Astrocyte (in vitro differentiated cells and primary cell): ENCODE data around the gene DOK7. TPM values are rescaled to one million over a fixed set of nuclear protein-coding genes. Genes with fewer than 3 reads are reported as not detected.

Source experiments
- DNase-seq: peaks from one replicate; pipeline ENCODE4 v3.0.0-alpha.2; 2010; ENCODE audit warnings: low read depth
- FAIRE-seq: peaks from 2 replicates; lab custom pipeline; 2011; peaks lifted over from hg19 to GRCh38; lab: Jason Lieb, UNC
- H2AFZ ChIP-seq: 2 replicates; pipeline ENCODE4 v1.6.0; 2012; ENCODE audit warnings: low read depth, low read length, inconsistent platforms
- H3K27ac ChIP-seq: 2 replicates; pipeline ENCODE4 v1.5.1; 2011; ENCODE audit warnings: low read depth, low read length, inconsistent platforms
- H3K27me3 ChIP-seq: 2 replicates; pipeline ENCODE4 v1.6.0; 2011; ENCODE audit warnings: low read length, inconsistent platforms; ENCODE audit not compliant: insufficient read depth
- H3K36me3 ChIP-seq: 2 replicates; pipeline ENCODE4 v1.5.1; 2011; ENCODE audit warnings: low read length, inconsistent platforms; ENCODE audit not compliant: insufficient read depth
- H3K4me1 ChIP-seq: 2 replicates; pipeline ENCODE4 v1.5.1; 2011; ENCODE audit warnings: low read length, inconsistent platforms; ENCODE audit not compliant: insufficient read depth
- H3K4me2 ChIP-seq: 2 replicates; pipeline ENCODE4 v1.6.0; 2012; ENCODE audit warnings: low read length, inconsistent platforms
- H3K4me3 ChIP-seq: 2 replicates; pipeline ENCODE4 v1.5.1; 2011; ENCODE audit warnings: low read depth, mild to moderate bottlenecking, low read length, inconsistent platforms; ENCODE audit not compliant: insufficient read depth
- H3K79me2 ChIP-seq: 2 replicates; pipeline ENCODE4 v1.6.0; 2012; ENCODE audit warnings: mild to moderate bottlenecking, low read length, inconsistent platforms; ENCODE audit not compliant: insufficient read depth
- H3K9ac ChIP-seq: 2 replicates; pipeline ENCODE4 v1.6.0; 2012; ENCODE audit warnings: mild to moderate bottlenecking, low read length, inconsistent platforms
- H3K9me3 ChIP-seq: 2 replicates; pipeline ENCODE4 v1.5.1; 2012; ENCODE audit warnings: low read depth, mild to moderate bottlenecking, low read length, inconsistent platforms; ENCODE audit not compliant: insufficient read depth
- H4K20me1 ChIP-seq: 2 replicates; pipeline ENCODE4 v1.6.0; 2012; ENCODE audit warnings: low read length, inconsistent platforms; ENCODE audit not compliant: insufficient read depth
- H3K27ac Mint-ChIP-seq: one replicate; pipeline ENCODE4 v1.8.0; 2021; ENCODE audit warnings: mild to moderate bottlenecking, mixed read lengths; ENCODE audit not compliant: unreplicated experiment
- H3K27me3 Mint-ChIP-seq: one replicate; pipeline ENCODE4 v1.8.0; 2021; ENCODE audit warnings: low read depth, mixed read lengths; ENCODE audit not compliant: unreplicated experiment
- H3K36me3 Mint-ChIP-seq: one replicate; pipeline ENCODE4 v1.8.0; 2021; ENCODE audit warnings: low read depth, mixed read lengths; ENCODE audit not compliant: unreplicated experiment
- H3K4me1 Mint-ChIP-seq: one replicate; pipeline ENCODE4 v1.8.0; 2021; ENCODE audit warnings: low read depth, mixed read lengths; ENCODE audit not compliant: unreplicated experiment
- H3K4me3 Mint-ChIP-seq: one replicate; pipeline ENCODE4 v1.8.0; 2021; ENCODE audit warnings: mild to moderate bottlenecking, moderate library complexity, mixed read lengths; ENCODE audit not compliant: unreplicated experiment
- H3K9me3 Mint-ChIP-seq: one replicate; pipeline ENCODE4 v1.8.0; 2021; ENCODE audit warnings: mild to moderate bottlenecking, mixed read lengths; ENCODE audit not compliant: unreplicated experiment
- EZH2 ChIP-seq: IDR thresholded peaks from 2 replicates; pipeline ENCODE4 v1.6.1; 2012; ENCODE audit warnings: mild to moderate bottlenecking, low read length, inconsistent platforms; ENCODE audit not compliant: insufficient read depth
- total RNA-seq: library from RNA; stranded (reverse); gene quantifications from 2 replicates; pipeline ENCODE4 v1.2.1, GENCODE V29; 2021
- TF ChIP-seq, protein P1 (sequence below): IDR thresholded peaks from 2 replicates; pipeline ENCODE4 v1.5.1; 2011; ENCODE audit warnings: low read depth, mild to moderate bottlenecking, inconsistent platforms, low read length, moderate library complexity; ENCODE audit not compliant: insufficient read depth

Gene DOK7
- total RNA-seq, 1 donor from 2014 or later: not detected

DNA sequence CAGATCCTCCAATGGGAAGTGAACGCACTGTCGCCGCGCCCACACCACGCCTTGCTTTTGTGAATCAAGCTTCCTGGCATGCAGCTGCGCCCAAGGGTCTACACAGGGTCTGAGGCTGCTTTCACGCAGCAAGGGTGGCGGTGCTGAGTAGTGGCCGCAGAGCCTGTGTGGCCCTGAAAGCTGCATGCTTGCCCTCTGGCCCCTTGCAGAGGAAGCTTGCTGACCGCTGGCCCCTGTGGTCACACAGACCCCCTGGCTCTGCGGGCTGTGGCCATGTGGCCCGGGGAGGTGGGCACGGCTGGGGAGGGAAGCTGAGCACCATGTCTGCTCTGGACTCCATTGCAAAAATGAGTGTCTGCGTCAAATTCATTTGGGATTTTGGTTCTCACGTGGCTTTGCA lies 8.8 kb downstream of the DOK7 start:
- H3K4me1 ChIP-seq: no peaks in the 10 kb centered on the region
- H3K4me1 Mint-ChIP-seq: no peaks in the 10 kb centered on the region
- DNase-seq: no peak
- no peak overlapping the region for H2AFZ ChIP-seq
- no peak overlapping the region for H3K4me3 Mint-ChIP-seq
- H3K27ac Mint-ChIP-seq: no peak overlapping the region
- TF ChIP-seq EZH2: no peak
- TF ChIP-seq, protein P1, sequence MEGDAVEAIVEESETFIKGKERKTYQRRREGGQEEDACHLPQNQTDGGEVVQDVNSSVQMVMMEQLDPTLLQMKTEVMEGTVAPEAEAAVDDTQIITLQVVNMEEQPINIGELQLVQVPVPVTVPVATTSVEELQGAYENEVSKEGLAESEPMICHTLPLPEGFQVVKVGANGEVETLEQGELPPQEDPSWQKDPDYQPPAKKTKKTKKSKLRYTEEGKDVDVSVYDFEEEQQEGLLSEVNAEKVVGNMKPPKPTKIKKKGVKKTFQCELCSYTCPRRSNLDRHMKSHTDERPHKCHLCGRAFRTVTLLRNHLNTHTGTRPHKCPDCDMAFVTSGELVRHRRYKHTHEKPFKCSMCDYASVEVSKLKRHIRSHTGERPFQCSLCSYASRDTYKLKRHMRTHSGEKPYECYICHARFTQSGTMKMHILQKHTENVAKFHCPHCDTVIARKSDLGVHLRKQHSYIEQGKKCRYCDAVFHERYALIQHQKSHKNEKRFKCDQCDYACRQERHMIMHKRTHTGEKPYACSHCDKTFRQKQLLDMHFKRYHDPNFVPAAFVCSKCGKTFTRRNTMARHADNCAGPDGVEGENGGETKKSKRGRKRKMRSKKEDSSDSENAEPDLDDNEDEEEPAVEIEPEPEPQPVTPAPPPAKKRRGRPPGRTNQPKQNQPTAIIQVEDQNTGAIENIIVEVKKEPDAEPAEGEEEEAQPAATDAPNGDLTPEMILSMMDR: no peak
- no peaks in the 10 kb centered on the region for H3K36me3 Mint-ChIP-seq
- H3K27ac ChIP-seq: no peak overlapping the region
- peaks cover 9% of the 10 kb centered on the region for H3K27me3 ChIP-seq
- H3K4me3 ChIP-seq: no peak overlapping the region
- H3K27me3 Mint-ChIP-seq: peaks cover 30% of the 10 kb centered on the region
- no peaks in the 10 kb centered on the region for H3K9me3 Mint-ChIP-seq
- H3K79me2 ChIP-seq: no peaks in the 10 kb centered on the region
- H3K4me2 ChIP-seq: no peak overlapping the region
- no peak for FAIRE-seq
- no peaks in the 10 kb centered on the region for H4K20me1 ChIP-seq
- no peaks in the 10 kb centered on the region for H3K36me3 ChIP-seq
- no peak overlapping the region for H3K9ac ChIP-seq
- H3K9me3 ChIP-seq: peaks cover 7% of the 10 kb centered on the region

DNA sequence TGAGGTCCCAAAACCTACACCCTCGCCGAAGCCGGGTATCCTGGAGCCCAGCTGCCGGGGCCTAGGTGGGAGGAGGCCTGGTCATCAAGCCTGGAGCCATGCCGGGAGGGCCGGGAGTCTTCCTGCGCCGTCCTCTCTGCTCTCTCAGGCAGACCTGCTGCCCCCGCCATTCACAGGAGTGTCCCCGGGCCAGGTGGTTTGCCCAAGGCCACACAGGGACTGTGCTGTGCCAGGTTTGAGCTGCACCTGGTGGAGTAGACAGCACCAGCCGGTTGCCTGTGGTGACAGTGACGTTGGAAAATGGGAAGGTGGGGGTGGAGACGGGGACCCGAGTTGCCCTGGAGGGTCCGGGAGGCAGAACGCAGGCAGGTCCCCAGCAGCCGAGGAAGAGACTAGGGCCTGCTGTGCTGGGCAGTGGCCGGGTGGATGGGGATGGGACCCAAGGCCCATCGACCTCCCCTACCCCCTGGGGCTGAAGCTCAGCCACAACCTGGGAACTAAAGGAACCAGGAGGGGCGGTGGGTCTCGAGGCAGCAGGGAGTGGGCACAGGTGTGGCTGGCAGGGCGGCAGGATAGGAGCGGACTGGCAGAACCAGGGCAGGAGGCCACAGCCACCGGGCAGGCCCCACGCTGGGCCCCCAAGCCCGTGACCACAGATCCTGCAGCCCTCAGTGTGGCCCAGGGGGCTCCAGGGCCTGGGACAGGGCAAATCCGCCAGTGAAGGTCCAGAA lies 9.5 kb downstream of the DOK7 start:
- H3K27ac Mint-ChIP-seq: no peak overlapping the region
- no peaks in the 10 kb centered on the region for H3K4me1 ChIP-seq
- H3K36me3 Mint-ChIP-seq: no peaks in the 10 kb centered on the region

More for the DNA sequence above, 9.5 kb downstream of the DOK7 start:
- TF ChIP-seq, protein P1: no peak
- TF ChIP-seq EZH2: no peak
- Histone ChIP-seq H3K79me2 (no peaks in the 10 kb centered on the region), H3K9me3 (peaks cover 7% of the 10 kb centered on the region), H3K27me3 (peaks cover 9% of the 10 kb centered on the region), H3K4me3 (no peak overlapping the region), H3K27ac (no peak overlapping the region), H4K20me1 (no peaks in the 10 kb centered on the region), H3K36me3 (no peaks in the 10 kb centered on the region), H2AFZ (no peak overlapping the region), H3K4me2 (no peak overlapping the region), H3K9ac (no peak overlapping the region)
- H3K4me3 Mint-ChIP-seq: no peak overlapping the region
- no peak for DNase-seq
- no peaks in the 10 kb centered on the region for H3K9me3 Mint-ChIP-seq
- FAIRE-seq: no peak
- no peaks in the 10 kb centered on the region for H3K4me1 Mint-ChIP-seq
- H3K27me3 Mint-ChIP-seq: peaks cover 35% of the 10 kb centered on the region
